GM12875 (cell line): ENCODE data around the gene ANKH.

ENCODE experiments used
- H3K4me3 ChIP-seq: one replicate; pipeline ENCODE4 v1.5.1; 2011; ENCODE audit warnings: low read depth, low read length, control low read depth
- CTCF ChIP-seq: IDR thresholded peaks from 2 replicates; pipeline ENCODE4 v1.5.1; 2011; ENCODE audit warnings: low read depth, mild to moderate bottlenecking, control low read depth, inconsistent platforms, low read length, moderate library complexity, borderline replicate concordance; ENCODE audit not compliant: insufficient read depth

The ANKH gene

GRCh38 chr5:14727428-14727865 is 144.1 kb downstream of the ANKH start:
- peak; percentile 87 for TF ChIP-seq CTCF
- no peak overlapping the region for H3K4me3 ChIP-seq

- no peak overlapping the region for H3K4me3 ChIP-seq
- TF ChIP-seq CTCF = no peak
Observed at GRCh38 chr5:14726066-14726838, 145.3 kb downstream of the ANKH start.

GRCh38 chr5:14724633-14725032 is 146.9 kb downstream of the ANKH start:
- H3K4me3 ChIP-seq = no peak overlapping the region
- no peak for TF ChIP-seq CTCF

GRCh38 chr5:14723701-14724132 is 147.9 kb downstream of the ANKH start:
- no peak overlapping the region for H3K4me3 ChIP-seq

GRCh38 chr5:14722923-14723322 is 148.7 kb downstream of the ANKH start:
- no peak overlapping the region for H3K4me3 ChIP-seq
- no peak for TF ChIP-seq CTCF

More at GRCh38 chr5:14723701-14724132, 147.9 kb downstream of the ANKH start:
- TF ChIP-seq CTCF = no peak

GRCh38 chr5:14721990-14722656 is 149.5 kb downstream of the ANKH start:
- H3K4me3 ChIP-seq = no peak overlapping the region
- no peak for TF ChIP-seq CTCF
